Renal pelvis (tissue), 4 donors: ENCODE measurements around the gene TP53BP2. TPM values are rescaled to one million over a fixed set of nuclear protein-coding genes. Genes with fewer than 3 reads are reported as not detected.
"Not testable (repeated sequence)": the region's sequence is repeated elsewhere in the genome, so short reads cannot be mapped to it uniquely, and the experiment has no call there.

ENCODE experiments used
- DNase-seq: peaks from one replicate; pipeline ENCODE4 v3.0.0-alpha.2; 2013
- polyA plus RNA-seq, 3 donors: library from polyadenylated mRNA; unstranded; fragments of 120-200 nt; gene quantifications; one replicate each; pipeline ENCODE4 v1.2.1, GENCODE V29; 2013; ENCODE audit not compliant: insufficient read length in 3 of 3

Gene TP53BP2
- polyA plus RNA-seq, 3 donors: 46.0 to 55.1 (median 53.3) TPM

DNA sequence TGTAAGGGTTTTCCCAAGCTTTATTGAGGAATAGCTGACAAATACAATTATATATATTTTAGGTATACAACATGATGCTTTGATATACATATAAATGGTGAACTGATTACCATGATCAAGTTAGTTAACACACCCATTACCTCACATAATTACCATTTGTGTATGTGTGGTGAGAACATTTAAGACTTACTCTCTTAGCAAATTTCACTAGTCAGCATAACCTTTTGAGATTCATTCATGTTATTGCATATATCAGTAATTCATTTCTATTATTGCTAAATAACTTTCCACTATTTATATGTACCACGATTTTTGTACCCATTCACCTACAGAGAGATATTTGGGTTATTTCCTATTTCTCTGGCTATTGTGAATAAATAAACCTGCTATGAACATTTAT, 16.2 kb upstream of the TP53BP2 start:
- no peak for DNase-seq

DNA sequence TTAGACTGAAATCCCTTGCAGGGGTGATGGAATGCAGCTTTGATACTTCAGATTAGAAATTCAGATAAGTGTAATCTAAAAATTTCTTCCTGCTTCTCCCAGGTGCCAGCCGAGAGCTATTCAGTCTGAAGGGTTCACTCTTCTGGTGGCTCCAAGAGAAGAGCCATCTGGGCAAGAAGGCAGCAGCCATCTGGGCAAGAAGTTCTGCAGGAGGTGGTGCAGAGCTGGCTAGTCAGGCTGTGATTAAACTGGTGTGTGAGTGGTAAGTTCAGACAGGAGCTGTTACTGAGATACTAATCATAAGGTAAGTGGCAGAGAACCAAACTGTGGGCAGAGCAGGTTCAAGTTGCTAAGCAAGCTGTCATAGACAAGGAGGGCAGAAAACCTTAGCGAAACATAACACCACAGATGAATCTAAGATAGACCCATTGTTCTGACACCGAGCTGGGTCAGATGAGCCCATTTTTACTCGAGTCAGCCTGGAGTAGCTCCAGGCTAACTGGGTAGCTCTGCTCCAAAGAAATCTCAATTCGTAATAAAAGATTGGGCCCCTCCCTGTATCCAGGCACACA, 14.4 kb upstream of the TP53BP2 start:
- DNase-seq: no peak

DNA sequence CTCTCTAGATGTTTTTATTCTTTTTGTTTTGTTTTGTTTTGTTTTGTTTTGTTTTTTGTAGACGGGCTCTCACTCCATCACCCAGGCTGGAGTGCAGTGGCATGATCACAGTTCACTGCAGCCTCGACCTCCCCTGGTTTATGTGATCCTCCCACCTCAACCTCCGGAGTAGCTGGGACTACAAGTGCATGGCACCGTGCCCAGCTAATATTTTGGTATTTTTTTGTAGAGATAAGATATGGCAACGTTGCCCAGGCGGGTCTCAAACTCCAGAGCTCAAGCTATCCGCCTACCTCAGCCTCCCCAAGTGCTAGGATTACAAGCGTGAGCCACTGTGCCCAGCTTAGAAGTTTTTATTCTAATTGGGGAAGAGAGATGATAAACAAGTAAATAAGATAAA, 13.3 kb upstream of the TP53BP2 start:
- no peak for DNase-seq

- DNase-seq: no peak
Measured at GRCh38 chr1:223856386-223856785, 10.6 kb upstream of the TP53BP2 start.

DNA sequence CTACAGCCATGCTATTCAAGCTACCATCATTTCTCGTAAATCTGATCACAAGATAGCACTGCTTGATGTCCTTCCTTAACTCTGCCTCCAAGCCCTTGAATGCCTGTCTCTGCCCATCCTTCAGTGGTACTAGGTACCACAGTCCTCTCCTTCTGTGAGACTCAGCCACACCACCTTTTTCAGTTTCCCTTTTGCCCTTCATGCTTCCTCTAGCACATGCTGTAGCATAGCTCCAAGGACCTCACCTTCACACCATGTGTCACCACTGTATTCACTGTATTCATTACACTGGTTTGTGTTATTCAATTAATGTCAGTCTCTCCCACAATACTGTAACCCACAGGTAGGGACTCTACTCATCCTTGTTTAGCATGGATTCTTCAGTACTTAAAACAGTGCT, 8.0 kb upstream of the TP53BP2 start:
- no peak for DNase-seq

DNA sequence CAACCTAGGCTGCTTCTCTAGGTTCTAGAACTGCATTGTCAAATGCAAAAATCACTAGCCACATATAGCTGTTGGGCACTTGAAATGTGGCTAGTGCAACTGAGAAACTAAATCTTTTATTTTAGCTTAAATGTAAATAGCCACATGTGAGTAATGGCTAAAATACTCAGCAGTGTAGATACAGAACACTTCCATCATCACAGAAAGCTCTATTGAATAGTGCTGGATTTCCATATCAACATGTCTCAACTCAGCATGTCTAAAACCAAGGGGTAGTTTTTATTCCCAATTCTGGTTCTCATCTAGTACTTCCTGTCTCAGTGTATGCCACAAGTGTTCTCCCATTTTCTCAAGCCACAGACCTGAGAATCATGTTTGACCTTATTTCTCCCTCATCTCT, 7.5 kb upstream of the TP53BP2 start:
- no peak for DNase-seq

- DNase-seq: no peak
Measured at GRCh38 chr1:223852337-223852736, 6.6 kb upstream of the TP53BP2 start.

DNA sequence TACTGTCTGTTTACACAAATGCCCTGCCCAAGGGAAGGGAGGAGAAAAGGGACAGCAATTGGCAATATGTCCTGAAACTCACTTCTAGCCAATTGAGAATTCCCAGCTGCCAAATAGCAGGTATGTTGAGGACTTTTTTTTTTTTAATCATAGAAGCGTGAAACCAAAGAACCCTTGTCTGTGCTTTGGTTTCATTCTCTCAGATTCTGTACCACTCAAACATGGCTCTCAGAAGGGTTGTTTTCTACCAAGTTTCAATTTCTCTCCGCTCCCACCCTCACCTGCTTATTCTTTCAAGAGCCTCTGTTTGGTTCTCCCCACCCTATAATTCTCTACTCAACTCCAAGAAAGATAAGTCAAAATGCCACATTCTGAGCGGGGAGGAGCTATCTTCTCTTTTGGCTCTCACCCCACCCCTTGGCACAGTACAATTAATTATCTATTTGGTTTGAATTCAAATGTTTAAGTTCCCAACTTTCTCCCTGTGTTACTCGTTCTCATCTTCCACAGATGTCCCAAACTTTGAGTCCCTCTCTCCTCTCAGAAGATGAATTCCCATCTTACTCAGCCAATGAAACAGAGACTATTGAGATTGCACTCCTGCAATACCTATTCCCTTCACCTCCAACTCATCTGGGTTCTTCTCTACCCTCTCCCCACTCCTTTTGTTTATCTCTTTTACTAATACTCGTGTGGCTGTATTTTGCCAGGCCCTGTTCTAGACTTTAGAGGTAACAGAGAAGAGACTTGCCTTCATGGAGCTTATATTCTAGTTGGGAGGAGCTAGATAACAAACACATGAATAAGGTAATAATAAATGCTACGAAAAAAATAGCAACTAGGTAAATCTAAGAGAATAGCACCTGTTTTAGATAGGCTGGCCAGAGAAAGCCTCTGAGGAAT, 3.9 kb upstream of the TP53BP2 start:
- DNase-seq: no peak

DNA sequence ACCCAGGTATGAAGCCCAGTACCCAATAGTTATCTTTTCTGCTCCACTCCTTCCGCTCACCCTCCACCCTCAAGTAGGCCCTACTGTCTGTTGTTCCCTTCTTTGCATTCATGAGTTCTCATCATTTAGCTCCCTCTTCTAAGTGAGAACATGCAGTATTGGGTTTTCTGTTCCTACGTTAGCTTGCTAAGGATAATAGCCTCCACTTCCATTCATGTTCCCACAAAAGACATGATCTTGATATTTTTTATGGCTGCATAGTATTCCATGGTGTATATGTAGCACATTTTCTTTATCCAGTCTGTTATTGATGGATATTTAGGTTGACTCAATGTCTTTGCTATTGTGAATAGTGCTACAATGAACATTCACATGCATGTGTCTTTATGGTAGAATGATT, 2.8 kb upstream of the TP53BP2 start:
- no peak for DNase-seq

GRCh38 chr1:223847781-223848345, 2.1 kb upstream of the TP53BP2 start:
- DNase-seq: no peak

- DNase-seq: peak; percentile 78
Measured at GRCh38 chr1:223845037-223845809, 524 bp downstream of the TP53BP2 start.

DNA sequence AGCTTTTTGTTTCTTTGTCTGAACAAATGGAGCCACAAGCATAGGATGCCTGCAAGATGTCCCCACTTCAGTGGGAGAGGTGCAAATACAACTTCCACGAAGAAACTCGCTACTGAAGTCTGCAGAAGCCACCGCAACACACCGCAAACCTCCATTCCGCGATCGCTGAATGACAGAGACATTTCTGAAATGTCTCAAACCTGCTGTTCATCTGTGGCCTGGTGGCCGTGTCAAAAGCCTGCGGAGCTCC, 1.0 kb downstream of the TP53BP2 start:
- DNase-seq: no peak

- DNase-seq: no peak
Measured at GRCh38 chr1:223843934-223844786, 1.6 kb downstream of the TP53BP2 start.

DNA sequence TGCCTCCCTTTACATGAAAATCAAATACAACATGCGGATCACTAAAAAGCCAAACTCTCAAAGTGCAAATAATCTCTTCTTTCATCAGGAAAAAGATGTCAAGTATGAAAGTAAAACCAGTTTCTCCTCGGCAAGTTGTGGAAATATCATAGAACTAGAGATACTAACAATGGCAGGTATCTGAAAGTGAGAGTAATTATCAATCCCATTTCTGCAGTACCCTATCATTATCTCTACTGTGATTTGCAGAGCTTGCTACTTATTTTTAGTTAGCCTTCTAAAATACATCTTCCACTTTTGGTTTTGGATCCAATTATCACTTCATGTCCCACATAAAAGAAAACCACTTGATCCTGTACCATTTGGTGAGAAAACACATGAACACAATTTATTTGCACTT, 3.0 kb downstream of the TP53BP2 start:
- DNase-seq: no peak

DNA sequence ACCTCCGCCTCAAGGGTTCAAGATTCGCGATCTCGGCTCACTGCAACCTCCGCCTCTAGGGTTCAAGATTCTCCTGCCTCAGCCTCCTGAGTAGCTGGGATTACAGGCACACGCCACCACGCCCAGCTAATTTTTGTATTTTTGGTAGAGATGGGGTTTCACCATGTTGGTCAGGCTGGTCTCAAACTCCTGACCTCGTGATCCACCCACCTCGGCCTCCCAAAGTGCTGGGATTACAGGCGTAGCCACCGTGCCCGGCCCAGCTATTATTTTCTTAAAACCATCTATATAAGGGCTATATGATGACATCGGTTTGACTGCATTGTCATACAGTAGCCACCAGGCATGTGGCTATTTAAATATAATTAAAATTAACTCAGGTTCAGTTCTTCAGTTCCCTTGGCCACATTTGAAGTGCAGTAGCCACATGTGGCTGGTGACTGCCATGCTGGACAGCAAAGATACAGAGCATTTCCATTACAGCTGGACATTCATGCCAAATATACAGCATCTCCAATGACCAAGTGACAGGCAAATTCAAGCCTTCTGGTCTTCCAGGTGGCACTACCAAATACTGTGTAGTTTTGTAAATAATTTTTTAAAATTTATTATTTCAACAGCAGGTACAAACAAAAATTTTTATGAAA, 3.6 kb downstream of the TP53BP2 start:
- not testable (repeated sequence) for DNase-seq

- no peak for DNase-seq
Measured at GRCh38 chr1:223840254-223840653, 5.5 kb downstream of the TP53BP2 start.

GRCh38 chr1:223838125-223838854, 7.5 kb downstream of the TP53BP2 start:
- no peak for DNase-seq

DNA sequence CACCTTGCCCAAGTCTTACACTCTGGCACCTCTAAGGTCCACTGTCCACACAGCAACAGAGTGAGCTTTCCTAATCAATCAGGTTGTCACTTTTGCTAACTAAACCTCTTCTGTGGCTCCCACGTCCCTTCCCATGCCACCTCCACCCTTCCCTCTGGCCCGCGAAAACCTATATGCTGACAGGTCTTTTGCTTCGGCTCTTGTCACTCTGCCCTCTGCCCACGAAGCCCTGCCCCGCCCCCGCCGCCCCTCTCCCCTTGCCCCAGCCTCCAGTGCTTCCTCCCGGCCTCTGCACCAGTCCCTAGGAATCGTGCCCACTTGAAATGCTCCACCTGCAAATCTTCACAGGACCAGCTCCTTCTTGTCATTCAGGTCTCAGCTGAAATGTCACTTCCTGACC, 8.1 kb downstream of the TP53BP2 start:
- DNase-seq: no peak

- no peak for DNase-seq
Measured at GRCh38 chr1:223837206-223837605, 8.5 kb downstream of the TP53BP2 start.

DNA sequence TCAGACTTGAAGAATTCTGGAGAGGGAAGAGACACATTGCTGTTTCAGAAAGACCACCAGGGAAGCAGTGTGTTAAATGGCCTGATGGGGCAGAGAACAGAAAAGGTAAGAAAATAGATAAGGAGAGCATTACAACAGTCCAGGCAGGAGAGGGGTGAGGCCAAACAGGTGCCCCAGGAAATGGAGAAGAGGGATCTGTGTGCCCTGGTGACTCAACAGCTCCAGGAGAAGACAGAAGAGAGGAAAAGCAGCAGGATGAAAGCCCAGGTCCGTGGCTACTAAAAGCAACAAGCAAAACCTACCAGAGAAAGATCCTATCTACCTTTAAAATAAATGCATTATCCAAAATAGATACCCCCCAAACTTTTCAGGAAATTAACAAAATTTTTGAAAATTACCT, 9.2 kb downstream of the TP53BP2 start:
- DNase-seq: no peak

GRCh38 chr1:223835754-223836153, 10.0 kb downstream of the TP53BP2 start:
- no peak for DNase-seq
